GM03348 (cell line): ENCODE measurements around the gene SEMA3E.

Experiments used
- DNase-seq: peaks from one replicate; pipeline ENCODE4 v3.0.0; 2012; ENCODE audit warnings: low spot score

Gene SEMA3E

DNA sequence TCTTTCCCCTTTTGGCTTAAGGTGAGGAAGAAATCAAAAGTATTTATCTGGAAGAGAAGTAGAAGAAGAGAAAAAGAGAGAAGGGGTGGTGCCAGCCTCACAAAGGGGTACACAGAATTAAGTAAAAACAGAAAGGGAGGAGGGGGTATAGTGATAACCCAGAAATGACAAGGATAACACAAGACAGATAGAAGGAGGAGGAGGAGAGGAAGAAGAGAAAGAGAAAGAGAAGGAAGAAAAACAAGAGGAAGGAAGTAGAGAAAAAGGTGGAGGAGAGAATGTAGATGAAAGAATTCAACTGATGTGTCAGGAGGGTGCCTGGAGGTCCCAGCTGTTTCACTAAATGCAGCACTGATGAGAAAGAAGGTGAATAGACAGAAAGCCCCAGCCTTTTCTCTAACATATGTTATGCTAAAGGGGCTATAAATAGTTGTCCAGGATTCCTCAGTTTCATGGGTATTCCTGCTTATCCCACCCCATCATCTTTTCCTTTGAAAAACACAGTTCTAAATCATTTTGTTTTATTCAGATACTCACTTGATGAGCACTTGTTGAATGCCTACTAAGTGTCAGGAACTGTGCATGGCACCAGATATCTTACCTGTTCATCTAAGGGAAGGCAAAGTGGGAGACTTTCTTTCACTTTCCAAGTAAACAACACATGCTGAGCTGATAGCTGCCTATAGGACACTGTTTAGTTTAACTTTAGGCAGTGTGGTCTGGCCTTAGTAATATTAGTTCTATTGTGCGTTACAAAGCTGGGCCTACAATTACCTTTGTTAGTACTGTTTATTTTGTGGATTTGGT, 8.0 kb downstream of the SEMA3E start:
- no peak for DNase-seq

DNA sequence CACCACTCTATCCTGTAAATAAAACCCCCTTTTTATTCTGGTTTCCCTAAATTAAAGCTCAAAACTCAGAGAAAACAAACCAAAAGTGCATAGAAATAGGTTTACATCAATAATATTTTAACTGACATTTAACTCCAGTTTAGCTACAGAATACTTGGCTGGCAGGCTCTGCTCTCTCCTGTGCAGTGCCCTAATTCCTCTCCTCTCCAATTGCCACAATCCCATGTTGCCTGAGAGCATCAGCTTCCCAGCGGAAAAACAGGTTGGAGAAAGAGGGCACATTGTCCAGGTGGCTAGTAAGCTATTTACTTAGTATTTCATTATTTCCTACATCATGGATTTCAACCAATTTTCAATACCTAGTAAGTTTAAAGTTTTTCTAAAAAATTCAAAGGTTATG, 8.7 kb downstream of the SEMA3E start:
- no peak for DNase-seq

DNA sequence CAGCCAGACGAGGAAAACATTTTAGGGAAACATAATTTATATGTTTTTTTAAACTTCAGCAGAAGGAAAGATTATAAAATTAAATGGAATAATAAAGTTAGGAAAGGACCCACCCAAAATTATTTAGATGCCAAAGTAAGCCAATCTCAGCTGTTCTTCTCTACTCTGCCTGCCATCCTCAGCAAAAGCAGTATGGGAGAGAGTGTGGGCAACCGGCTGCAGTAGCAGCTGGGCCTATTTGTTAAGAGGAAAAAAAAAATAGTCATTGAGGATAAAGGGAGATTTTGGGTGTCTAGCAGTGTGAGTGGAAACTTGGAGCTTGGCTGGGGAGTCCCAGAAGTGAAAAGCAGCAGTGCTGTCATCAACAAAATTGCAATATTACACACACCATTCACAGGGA, 15.4 kb downstream of the SEMA3E start:
- DNase-seq: no peak

DNA sequence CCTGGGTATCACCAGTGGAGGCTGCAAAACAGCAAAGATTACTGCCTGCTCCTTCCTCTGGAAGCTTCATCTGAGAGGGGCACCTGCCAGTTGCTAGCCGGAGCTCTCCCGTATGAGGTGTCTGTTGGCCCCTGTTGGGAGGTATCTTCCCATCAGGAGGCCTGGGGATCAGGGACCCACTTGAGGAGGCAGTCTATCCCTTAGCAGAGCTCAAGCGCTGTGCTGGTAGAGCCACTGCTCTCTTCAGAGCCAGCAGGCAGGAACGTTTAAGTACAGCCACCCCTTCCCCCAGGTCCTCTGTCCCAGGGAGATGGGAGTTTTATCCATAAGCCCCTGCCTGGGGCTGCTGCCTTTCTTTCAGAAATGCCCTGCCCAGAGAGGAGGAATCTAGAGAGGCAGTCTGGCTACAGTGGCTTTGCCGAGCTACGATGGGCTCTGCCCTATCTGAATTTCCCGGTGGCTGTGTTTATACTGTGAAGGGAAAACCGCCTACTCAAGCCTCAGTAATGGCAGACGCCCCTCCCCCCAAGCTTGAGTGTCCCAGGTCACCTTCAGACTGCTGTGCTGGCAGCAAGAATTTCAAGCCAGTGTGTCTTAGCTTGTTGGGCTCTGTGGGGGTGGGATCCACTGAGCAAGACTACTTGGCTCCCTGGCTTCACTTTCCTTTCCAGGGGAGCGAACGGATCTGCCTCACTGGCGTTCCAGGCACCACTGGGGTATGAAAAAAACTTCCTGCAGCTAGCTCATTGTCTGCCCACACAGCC, 19.6 kb downstream of the SEMA3E start:
- no peak for DNase-seq

- DNase-seq: no peak
Measured at GRCh38 chr7:83617858-83618257, 31.1 kb downstream of the SEMA3E start.

DNA sequence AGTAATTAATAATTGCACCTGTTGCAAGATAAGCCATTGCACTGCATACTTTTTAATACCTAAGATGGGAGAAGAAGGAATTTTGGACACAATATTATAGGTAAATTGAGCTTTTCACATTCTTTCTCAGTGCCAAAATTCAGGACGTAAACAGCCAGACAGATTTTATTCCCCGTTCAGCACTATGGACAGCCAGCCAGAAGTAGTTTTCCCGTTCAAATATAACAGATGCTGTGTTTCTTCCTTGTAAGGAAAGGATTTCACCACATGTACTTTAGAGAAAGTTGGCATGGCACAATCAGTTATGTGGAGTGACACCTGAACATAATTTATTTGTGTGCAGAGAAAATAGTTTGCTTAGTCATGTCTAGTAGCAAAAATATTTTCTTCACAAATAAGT, 34.8 kb downstream of the SEMA3E start:
- DNase-seq: no peak

- DNase-seq: no peak
Measured at GRCh38 chr7:83613232-83613631, 35.7 kb downstream of the SEMA3E start.

DNA sequence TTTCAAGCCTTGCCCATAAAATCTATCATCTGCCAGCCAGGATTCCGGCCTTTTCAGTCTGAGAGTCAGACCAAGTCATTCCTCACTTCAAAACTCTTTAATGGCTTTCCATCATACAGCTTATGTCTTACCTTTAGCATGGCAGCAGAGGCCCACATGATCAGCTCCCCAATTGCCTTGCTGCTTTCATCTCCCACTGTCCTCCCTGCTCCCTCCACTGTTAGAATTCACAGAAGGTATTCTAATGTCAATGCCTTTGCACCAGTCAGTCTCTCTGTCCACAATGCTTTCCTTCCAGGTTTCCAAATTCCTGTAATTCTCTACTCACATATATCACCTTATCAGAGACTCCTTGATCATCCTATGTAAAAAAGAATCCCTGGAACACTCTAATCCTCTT, 37.2 kb downstream of the SEMA3E start:
- DNase-seq: no peak

DNA sequence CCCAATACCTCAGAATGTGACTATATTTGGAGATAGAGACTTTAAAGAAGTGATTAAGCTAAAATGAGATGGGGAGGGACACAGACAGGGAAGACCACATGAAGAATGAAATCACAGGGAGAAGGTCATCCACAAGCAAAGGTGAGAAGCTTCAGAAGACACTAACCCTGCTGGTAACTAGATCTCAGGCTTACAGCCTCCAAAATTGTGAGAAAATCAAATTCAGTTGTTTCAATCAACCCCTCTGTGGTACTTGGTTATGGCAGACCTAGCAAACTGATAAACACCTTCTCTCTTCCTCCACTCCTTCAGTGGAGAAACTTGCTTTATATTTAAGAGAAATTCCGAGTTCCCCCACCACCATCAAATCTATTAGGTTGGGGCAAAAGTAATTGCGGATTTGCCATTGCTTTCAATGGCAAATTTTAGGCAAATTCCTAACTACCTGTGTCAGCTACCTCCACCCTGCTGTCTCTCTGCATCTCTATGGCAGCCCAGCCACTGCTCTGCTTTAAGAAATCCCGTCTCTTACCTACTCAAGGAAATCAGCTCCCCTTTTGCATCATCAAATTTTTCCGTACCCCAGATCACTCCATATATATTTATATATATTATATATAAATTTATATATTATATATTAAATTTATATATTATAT, 38.2 kb downstream of the SEMA3E start:
- no peak for DNase-seq

DNA sequence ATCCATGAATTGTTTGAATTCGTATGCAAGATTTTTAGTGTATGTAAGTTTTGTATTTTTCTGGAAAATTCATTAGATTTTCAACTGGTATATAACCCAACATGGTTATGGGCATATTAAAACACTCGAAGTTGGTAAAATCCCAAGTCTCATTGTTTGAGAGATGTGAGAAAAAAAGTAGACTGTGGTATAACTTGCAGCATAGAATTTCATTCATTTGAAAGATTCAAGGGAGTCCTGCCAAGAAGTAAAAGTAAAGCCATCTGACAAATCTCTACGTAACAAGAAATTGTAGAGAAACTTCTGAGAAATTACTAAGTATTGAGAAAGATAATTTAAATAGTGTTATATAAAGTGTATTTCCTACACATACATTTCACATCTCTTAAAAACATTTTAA, 40.2 kb downstream of the SEMA3E start:
- DNase-seq: no peak

DNA sequence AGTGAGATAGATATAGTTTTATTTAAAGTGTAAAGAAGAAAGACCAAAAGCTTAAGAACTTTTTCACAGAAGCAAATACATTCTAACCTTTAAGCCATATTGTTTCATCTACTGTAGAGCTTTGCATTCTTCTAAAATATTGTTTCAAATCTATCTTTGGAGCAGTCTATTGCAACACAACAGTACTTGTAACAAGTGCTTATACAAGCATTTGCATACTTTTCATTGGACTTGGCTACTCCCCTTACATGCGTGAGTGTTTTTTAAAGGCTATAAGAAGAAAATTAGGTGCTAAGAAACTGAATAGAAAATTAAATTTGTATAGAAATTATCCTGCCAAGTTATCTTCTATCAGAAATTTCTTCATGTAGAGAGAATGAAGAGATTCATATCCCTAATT, 45.3 kb downstream of the SEMA3E start:
- no peak for DNase-seq

DNA sequence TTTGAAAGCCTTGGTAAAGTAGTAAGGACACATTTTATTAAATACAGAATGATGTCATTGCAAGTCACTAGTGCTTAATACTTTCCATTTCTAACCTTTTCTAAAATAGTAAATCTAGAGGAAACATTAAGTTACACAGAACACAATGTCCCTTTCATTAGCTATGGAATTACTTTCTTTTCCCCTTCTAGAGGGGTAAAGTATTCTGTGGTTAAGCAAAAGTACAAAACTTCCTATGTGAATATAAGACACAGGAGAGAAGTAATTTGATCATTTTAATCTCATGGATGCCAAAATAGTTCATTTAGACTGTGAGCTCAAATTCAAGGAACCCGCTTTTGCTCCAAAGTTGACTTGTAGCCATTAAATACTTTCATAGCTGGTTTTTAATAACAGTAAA, 49.8 kb downstream of the SEMA3E start:
- DNase-seq: no peak

DNA sequence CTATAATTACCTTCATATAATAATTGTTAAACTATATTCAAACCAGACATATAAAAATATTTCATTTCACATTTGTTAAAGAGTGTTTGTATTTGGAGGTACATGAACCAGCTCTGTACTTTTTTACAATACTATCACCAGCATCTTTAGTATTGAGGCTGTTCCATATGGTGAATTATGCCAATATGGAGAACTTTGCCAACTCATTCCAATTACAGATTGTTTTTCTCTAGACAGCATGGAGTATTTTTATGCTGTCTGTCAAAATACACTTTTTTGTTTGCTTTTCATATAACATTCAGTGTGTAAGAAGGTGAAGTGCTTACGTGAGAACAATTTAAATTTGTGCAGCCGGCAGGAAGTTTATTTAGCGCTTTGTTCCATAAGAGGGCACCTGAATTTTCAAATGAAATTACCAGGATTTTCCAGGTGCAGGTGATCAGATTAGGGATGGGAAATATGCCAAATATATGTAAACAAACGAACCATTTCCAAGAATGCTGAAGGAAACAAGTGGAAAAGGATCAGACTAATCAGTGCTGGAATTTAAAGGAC, 54.9 kb downstream of the SEMA3E start:
- no peak for DNase-seq

DNA sequence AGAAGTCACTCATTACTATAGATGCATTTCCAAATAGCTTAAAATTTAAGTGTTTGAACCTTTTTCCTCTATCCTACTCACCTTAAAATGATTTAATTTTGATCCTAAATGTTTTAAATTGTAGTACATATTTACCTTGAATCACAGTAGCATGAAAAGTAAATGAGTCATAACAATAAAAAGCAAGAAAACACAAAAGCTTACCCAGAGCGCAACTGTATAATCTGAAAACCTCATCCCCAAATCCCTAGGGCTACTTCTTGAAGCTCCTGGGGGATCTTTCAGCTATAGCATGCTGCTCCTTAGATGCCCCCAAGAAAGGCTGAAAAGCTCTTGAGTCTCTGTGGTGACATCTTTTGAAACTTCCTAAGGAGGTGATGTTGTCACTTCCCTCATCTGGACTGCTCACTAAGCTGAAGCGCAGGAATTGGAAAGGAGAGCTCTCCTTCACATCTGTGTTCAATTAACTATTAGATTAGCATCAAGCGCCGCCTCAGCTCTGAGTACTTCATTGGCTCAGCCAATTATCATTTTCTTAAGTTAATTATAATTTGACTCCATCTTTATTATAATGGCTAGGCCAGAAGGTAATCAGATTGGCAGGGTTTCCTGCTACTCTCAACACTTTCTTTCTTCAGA, 60.2 kb downstream of the SEMA3E start:
- peak; percentile 1 for DNase-seq

DNA sequence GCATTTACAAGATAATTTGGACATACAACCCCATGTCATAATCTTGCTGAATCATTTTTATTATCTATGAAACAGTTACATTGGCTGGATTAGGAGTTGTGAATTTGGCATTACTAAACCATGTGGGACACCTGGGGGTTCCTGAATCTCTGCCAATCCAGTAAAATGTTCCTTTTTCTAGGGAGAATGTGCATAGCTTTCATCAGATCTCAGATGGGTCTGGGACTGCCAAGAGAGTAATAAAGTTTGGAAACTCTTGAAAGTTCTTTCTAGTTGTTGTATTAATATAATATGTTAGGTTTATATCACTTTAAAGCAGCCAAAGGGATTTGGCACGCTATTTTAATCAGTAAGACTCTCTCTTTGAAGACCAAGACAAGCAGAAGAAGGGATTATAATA, 62.7 kb downstream of the SEMA3E start:
- DNase-seq: no peak

DNA sequence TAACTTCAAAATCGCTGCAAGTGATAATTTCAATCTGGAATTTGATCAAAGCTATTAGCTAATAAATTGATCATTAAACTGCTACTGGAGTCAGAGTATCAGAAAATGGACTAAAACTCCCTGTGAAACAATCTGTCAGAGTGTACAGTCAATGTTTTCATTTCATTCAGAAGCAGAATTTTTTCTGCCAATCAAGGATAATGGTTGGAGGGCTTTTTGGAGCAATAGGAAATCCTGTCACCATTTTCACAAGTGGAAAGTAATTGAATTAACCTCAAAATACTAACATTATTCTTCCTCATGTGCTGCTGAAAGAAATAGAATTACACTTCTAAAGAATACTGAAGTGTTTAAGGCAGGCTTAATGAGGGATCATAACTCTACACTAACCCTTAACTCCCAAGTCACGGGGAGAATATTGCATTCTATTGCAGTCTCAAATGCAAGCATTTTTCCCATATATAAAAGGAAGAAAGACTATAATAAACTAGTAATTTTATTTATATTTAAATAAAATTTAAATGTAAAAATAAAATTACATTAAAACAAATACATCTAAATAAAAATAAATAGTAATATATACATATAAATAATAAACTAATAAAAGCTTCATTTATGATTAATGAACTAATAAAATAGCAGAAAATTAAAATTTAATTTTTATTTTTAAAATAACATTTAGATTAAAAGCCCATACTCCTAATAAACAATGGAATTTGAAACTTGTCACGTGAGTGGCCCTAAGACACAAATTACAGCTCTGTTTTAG, 67.1 kb downstream of the SEMA3E start:
- no peak for DNase-seq

DNA sequence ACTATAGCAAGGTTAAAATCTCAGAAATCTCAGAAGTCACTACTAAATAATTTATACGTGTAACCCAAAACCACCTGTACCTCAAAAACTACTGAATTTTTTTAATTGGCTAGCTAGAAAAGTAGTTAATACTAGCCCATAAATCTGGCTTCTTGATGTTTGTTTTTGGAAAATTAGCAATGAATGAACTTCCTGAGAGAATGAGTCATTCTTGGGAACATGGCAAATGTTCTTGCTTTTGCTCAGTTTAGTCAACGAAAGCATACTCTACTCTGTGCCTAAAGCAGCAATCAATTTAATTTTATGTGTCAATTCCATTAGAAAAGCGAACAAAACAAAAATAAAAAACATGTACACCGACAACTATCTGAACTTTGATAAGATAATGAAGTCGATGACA, 69.2 kb downstream of the SEMA3E start:
- peak; percentile 1 for DNase-seq

- DNase-seq: no peak
Measured at GRCh38 chr7:83575436-83575835, 73.5 kb downstream of the SEMA3E start.

- no peak for DNase-seq
Measured at GRCh38 chr7:83574616-83575015, 74.3 kb downstream of the SEMA3E start.

DNA sequence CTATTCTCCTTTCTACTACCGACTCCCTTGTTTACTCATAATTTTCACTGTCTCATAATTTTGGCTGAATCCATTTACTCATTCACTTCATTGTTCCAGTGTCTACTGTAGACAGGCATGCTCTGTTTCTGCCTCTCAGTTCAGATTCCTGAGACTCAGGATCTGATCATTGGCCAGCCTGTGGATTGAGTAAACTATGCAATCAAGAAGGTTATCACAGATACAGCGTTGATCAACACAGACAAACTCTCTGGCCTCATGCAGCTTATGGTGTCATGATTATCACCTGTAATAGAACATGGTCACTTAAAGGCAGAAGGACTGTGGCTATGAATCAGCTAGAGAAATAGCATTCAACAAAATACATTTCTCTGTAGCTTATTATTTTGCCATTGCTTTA, 86.0 kb downstream of the SEMA3E start:
- DNase-seq: no peak

DNA sequence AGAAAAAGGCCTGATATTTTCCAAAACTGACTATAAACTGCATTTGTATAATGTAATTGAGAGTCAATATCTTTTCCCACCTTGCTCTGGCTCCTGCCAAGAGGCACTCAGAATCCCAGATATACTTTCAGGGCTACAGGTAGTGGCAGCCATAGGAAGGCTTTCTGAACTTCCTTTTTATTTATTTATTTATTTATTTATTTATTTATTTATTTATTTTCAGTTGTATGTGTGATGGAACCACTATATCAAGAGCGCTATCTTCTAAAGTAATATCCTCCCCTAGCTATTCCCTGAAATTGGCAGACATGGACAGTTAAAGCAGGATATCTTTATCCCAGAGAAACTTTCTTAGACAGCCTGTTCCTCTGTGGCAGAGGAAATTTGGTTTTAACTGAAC, 86.7 kb downstream of the SEMA3E start:
- DNase-seq: no peak

DNA sequence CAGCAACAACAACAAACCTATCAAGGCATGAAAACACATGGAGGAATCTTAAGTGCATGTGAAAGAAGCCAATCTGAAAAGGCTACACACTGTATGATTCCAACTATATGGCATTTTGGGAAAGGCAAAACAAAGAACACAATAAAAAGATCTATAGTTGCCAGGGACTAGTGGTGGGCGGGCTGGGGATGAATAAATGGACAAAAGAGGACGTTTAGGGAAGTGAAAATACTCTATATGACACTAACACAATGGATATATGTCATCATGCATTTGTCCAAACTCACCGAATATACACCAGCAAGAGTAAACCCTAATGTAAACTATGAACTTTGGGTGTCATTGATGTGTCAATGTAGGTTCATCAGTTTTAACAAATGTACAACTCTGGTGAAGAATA, 89.1 kb downstream of the SEMA3E start:
- no peak for DNase-seq
